Measurements from ENCODE around the gene ATF4. TPM values are rescaled to one million over a fixed set of nuclear protein-coding genes. Genes with fewer than 3 reads are reported as not detected.
A peak's percentile ranks its signal among the peaks of the same experiment; 100 is the strongest.

The ATF4 gene
- total RNA-seq, 4 donors from 2014 or later, result 234 to 335 (median 284) TPM

- WGBS, result 93% methylated on average over 4 of the region's 4 CpGs
- TF ChIP-seq POLR2A (IDR thresholded peaks at IDR 0.05) (no peak), POLR2AphosphoS5 (IDR thresholded peaks at IDR 0.05) (no peak), CTCF (IDR thresholded peaks at IDR 0.05) (no peak), EP300 (IDR thresholded peaks at IDR 0.05) (no peak)
- Histone ChIP-seq H3K4me3 (no peak overlapping the region), H3K9me3 (no peaks in the 10 kb centered on the region), H3K4me1 (peaks cover 6% of the 10 kb centered on the region), H3K27me3 (no peaks in the 10 kb centered on the region), H3K27ac (no peak overlapping the region), H3K36me3 (peaks cover 94% of the 10 kb centered on the region)
- no peak for DNase-seq (ENCODE audit: low spot score in 2 of 2)
These were observed 9.7 kb upstream of the ATF4 start for GRCh38 chr22:39510529-39511149.

GRCh38 chr22:39511226-39511625 is 9.1 kb upstream of the ATF4 start:
- TF ChIP-seq CTCF (IDR thresholded peaks at IDR 0.05) (no peak), POLR2AphosphoS5 (IDR thresholded peaks at IDR 0.05) (no peak), POLR2A (IDR thresholded peaks at IDR 0.05) (no peak), EP300 (IDR thresholded peaks at IDR 0.05) (no peak)
- no peak for DNase-seq (ENCODE audit: low spot score in 2 of 2)
- H3K4me1 ChIP-seq, result peaks cover 5% of the 10 kb centered on the region
- 92% methylated on average over 13 of the region's 13 CpGs for WGBS
- H3K27ac ChIP-seq, result no peak overlapping the region
- H3K27me3 ChIP-seq, result no peaks in the 10 kb centered on the region
- no peaks in the 10 kb centered on the region for H3K9me3 ChIP-seq
- no peak overlapping the region for H3K4me3 ChIP-seq
- peaks cover 93% of the 10 kb centered on the region for H3K36me3 ChIP-seq

GRCh38 chr22:39512026-39512425 is 8.3 kb upstream of the ATF4 start:
- WGBS, result 89% methylated on average over 3 of the region's 10 CpGs
- no peak for TF ChIP-seq POLR2A (IDR thresholded peaks at IDR 0.05)
- TF ChIP-seq POLR2AphosphoS5 (IDR thresholded peaks at IDR 0.05), result no peak
- TF ChIP-seq EP300 (IDR thresholded peaks at IDR 0.05), result no peak
- no peak for TF ChIP-seq CTCF (IDR thresholded peaks at IDR 0.05)
- Histone ChIP-seq H3K4me1 (peaks cover 5% of the 10 kb centered on the region), H3K27ac (no peak overlapping the region), H3K27me3 (no peaks in the 10 kb centered on the region), H3K36me3 (peaks cover 92% of the 10 kb centered on the region), H3K4me3 (no peak overlapping the region), H3K9me3 (no peaks in the 10 kb centered on the region)
- DNase-seq (ENCODE audit: low spot score in 2 of 2), result no peak

GRCh38 chr22:39513791-39514190 is 6.6 kb upstream of the ATF4 start:
- no peaks in the 10 kb centered on the region for H3K27me3 ChIP-seq
- H3K4me3 ChIP-seq, result no peak overlapping the region
- no peak for DNase-seq (ENCODE audit: low spot score in 2 of 2)
- TF ChIP-seq EP300 (IDR thresholded peaks at IDR 0.05), result no peak
- no peak for TF ChIP-seq POLR2A (IDR thresholded peaks at IDR 0.05)
- TF ChIP-seq POLR2AphosphoS5 (IDR thresholded peaks at IDR 0.05), result no peak
- TF ChIP-seq CTCF (IDR thresholded peaks at IDR 0.05), result no peak
- no peak overlapping the region for H3K27ac ChIP-seq
- 88% methylated on average over 9 of the region's 18 CpGs for WGBS
- H3K9me3 ChIP-seq, result no peaks in the 10 kb centered on the region
- peaks cover 10% of the 10 kb centered on the region for H3K4me1 ChIP-seq
- peaks cover 80% of the 10 kb centered on the region for H3K36me3 ChIP-seq

- Histone ChIP-seq H3K4me1 (peaks cover 17% of the 10 kb centered on the region), H3K4me3 (no peak overlapping the region), H3K9me3 (no peaks in the 10 kb centered on the region), H3K27ac (no peak overlapping the region), H3K27me3 (no peaks in the 10 kb centered on the region), H3K36me3 (peaks cover 73% of the 10 kb centered on the region)
- DNase-seq (ENCODE audit: low spot score in 2 of 2), result peak; percentile 77 to 86
- TF ChIP-seq CTCF (IDR thresholded peaks at IDR 0.05) (peak; percentile 28 to 70), POLR2A (IDR thresholded peaks at IDR 0.05) (no peak)
- WGBS, result 39% methylated on average over 8 of the region's 8 CpGs
These were observed 5.9 kb upstream of the ATF4 start for GRCh38 chr22:39514373-39514973.

All from suprapubic skin (tissue), 4 donors.